HL-60 (cell line): ENCODE results near the gene UBN1.

Source experiments
- POLR2AphosphoS5 ChIP-seq: IDR thresholded peaks from 2 replicates; pipeline ENCODE4 v1.6.1; 2012; ENCODE audit warnings: low read depth
- TF ChIP-seq, protein P1 (sequence below): IDR thresholded peaks from one replicate; pipeline ENCODE4 v1.5.1; 2011; ENCODE audit warnings: low read length, control low read depth, inconsistent platforms; ENCODE audit not compliant: insufficient read depth
- TF ChIP-seq, protein P2 (sequence below): IDR thresholded peaks from 2 replicates; pipeline ENCODE4 v1.6.1; 2012; ENCODE audit warnings: low read depth; ENCODE audit not compliant: insufficient replicate concordance

- no peak for TF ChIP-seq POLR2AphosphoS5
- TF ChIP-seq, protein P1, sequence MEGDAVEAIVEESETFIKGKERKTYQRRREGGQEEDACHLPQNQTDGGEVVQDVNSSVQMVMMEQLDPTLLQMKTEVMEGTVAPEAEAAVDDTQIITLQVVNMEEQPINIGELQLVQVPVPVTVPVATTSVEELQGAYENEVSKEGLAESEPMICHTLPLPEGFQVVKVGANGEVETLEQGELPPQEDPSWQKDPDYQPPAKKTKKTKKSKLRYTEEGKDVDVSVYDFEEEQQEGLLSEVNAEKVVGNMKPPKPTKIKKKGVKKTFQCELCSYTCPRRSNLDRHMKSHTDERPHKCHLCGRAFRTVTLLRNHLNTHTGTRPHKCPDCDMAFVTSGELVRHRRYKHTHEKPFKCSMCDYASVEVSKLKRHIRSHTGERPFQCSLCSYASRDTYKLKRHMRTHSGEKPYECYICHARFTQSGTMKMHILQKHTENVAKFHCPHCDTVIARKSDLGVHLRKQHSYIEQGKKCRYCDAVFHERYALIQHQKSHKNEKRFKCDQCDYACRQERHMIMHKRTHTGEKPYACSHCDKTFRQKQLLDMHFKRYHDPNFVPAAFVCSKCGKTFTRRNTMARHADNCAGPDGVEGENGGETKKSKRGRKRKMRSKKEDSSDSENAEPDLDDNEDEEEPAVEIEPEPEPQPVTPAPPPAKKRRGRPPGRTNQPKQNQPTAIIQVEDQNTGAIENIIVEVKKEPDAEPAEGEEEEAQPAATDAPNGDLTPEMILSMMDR: no peak
- TF ChIP-seq, protein P2, sequence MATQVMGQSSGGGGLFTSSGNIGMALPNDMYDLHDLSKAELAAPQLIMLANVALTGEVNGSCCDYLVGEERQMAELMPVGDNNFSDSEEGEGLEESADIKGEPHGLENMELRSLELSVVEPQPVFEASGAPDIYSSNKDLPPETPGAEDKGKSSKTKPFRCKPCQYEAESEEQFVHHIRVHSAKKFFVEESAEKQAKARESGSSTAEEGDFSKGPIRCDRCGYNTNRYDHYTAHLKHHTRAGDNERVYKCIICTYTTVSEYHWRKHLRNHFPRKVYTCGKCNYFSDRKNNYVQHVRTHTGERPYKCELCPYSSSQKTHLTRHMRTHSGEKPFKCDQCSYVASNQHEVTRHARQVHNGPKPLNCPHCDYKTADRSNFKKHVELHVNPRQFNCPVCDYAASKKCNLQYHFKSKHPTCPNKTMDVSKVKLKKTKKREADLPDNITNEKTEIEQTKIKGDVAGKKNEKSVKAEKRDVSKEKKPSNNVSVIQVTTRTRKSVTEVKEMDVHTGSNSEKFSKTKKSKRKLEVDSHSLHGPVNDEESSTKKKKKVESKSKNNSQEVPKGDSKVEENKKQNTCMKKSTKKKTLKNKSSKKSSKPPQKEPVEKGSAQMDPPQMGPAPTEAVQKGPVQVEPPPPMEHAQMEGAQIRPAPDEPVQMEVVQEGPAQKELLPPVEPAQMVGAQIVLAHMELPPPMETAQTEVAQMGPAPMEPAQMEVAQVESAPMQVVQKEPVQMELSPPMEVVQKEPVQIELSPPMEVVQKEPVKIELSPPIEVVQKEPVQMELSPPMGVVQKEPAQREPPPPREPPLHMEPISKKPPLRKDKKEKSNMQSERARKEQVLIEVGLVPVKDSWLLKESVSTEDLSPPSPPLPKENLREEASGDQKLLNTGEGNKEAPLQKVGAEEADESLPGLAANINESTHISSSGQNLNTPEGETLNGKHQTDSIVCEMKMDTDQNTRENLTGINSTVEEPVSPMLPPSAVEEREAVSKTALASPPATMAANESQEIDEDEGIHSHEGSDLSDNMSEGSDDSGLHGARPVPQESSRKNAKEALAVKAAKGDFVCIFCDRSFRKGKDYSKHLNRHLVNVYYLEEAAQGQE: no peak
Observed at GRCh38 chr16:4839942-4840341, 7.3 kb upstream of the UBN1 start.
